H9 (cell line): ENCODE results near the gene SOX12. TPM values are rescaled to one million over a fixed set of nuclear protein-coding genes. Genes with fewer than 3 reads are reported as not detected.

Experiments used
- DNase-seq: peaks from one replicate; pipeline ENCODE4 v3.0.0-alpha.2; 2017
- H2AFZ ChIP-seq: one replicate; pipeline ENCODE4 v1.6.1; 2013; ENCODE audit warnings: mild to moderate bottlenecking, low read length, control low read depth, moderate library complexity
- H2AK5ac ChIP-seq: 2 replicates; pipeline ENCODE4 v1.6.1; 2013; ENCODE audit warnings: low read length, control low read depth, mixed read lengths; ENCODE audit not compliant: insufficient read length
- H2BK120ac ChIP-seq: one replicate; pipeline ENCODE4 v1.6.1; 2013; ENCODE audit warnings: low read depth, mild to moderate bottlenecking, low read length, control low read depth, inconsistent platforms; ENCODE audit not compliant: poor library complexity, severe bottlenecking
- H2BK12ac ChIP-seq: 2 replicates; pipeline ENCODE4 v1.6.1; 2013; ENCODE audit warnings: low read length, control low read depth, mixed read lengths, low read depth; ENCODE audit not compliant: insufficient read length
- H2BK15ac ChIP-seq: 2 replicates; pipeline ENCODE4 v1.6.1; 2013; ENCODE audit warnings: low read depth, low read length, control low read depth
- H2BK20ac ChIP-seq: one replicate; pipeline ENCODE4 v1.6.1; 2013; ENCODE audit warnings: low read depth, mild to moderate bottlenecking, low read length, control low read depth, inconsistent platforms; ENCODE audit not compliant: poor library complexity, severe bottlenecking
- H2BK5ac ChIP-seq: 2 replicates; pipeline ENCODE4 v1.6.1; 2013; ENCODE audit warnings: low read length, control low read depth, mixed read lengths; ENCODE audit not compliant: insufficient read length
- H3K14ac ChIP-seq: 2 replicates; pipeline ENCODE4 v1.6.1; 2013; ENCODE audit warnings: low read length, control low read depth; ENCODE audit not compliant: insufficient read depth
- H3K18ac ChIP-seq: 2 replicates; pipeline ENCODE4 v1.6.1; 2013; ENCODE audit warnings: low read depth, mild to moderate bottlenecking, mixed read lengths, low read length, control low read depth; ENCODE audit not compliant: insufficient read length
- H3K23ac ChIP-seq: 2 replicates; pipeline ENCODE4 v1.6.1; 2013; ENCODE audit warnings: low read length, control low read depth, mixed read lengths, low read depth; ENCODE audit not compliant: insufficient read length
- H3K23me2 ChIP-seq: 2 replicates; pipeline ENCODE4 v1.6.1; 2013; ENCODE audit warnings: low read depth, mild to moderate bottlenecking, mixed read lengths, low read length, control low read depth; ENCODE audit not compliant: insufficient read length, poor library complexity, severe bottlenecking
- H3K27ac ChIP-seq: 2 replicates; pipeline ENCODE4 v1.5.1; 2013; ENCODE audit warnings: low read length, control low read depth, mixed read lengths, low read depth; ENCODE audit not compliant: insufficient read length
- H3K27me3 ChIP-seq: 2 replicates; pipeline ENCODE4 v1.6.1; 2013; ENCODE audit warnings: low read length, control low read depth, inconsistent platforms; ENCODE audit not compliant: insufficient read depth
- H3K4ac ChIP-seq: 2 replicates; pipeline ENCODE4 v1.6.1; 2013; ENCODE audit warnings: low read depth, mild to moderate bottlenecking, control low read depth, inconsistent platforms, low read length, moderate library complexity
- H3K4me1 ChIP-seq: 2 replicates; pipeline ENCODE4 v1.6.1; 2013; ENCODE audit warnings: low read length, control low read depth, inconsistent platforms; ENCODE audit not compliant: insufficient read depth
- H3K4me2 ChIP-seq: 2 replicates; pipeline ENCODE4 v1.6.1; 2013; ENCODE audit warnings: low read length, control low read depth, mixed read lengths; ENCODE audit not compliant: insufficient read length, insufficient read depth
- H3K56ac ChIP-seq: 2 replicates; pipeline ENCODE4 v1.6.1; 2013; ENCODE audit warnings: low read depth, mild to moderate bottlenecking, mixed read lengths, low read length, control low read depth; ENCODE audit not compliant: insufficient read length
- H3K79me1 ChIP-seq: 2 replicates; pipeline ENCODE4 v1.6.1; 2013; ENCODE audit warnings: low read depth, mild to moderate bottlenecking, moderate library complexity, low read length, control low read depth, inconsistent platforms; ENCODE audit not compliant: insufficient read depth, poor library complexity, severe bottlenecking
- H3K79me2 ChIP-seq: 2 replicates; pipeline ENCODE4 v1.6.1; 2013; ENCODE audit warnings: low read length, control low read depth, inconsistent platforms; ENCODE audit not compliant: insufficient read depth
- H3K9ac ChIP-seq: 2 replicates; pipeline ENCODE4 v1.6.1; 2013; ENCODE audit warnings: low read length, control low read depth, mixed read lengths; ENCODE audit not compliant: insufficient read length; ENCODE audit errors: extremely low read depth
- H3K9me3 ChIP-seq: one replicate; pipeline ENCODE4 v1.6.1; 2013; ENCODE audit warnings: low read depth, low read length, inconsistent platforms; ENCODE audit not compliant: control insufficient read depth
- H3T11ph ChIP-seq: one replicate; pipeline ENCODE4 v1.6.1; 2013; ENCODE audit warnings: mild to moderate bottlenecking, low read length, control low read depth, inconsistent platforms
- H4K20me1 ChIP-seq: one replicate; pipeline ENCODE4 v1.6.1; 2013; ENCODE audit not compliant: control insufficient read depth, insufficient read length, insufficient read depth
- H4K5ac ChIP-seq: 2 replicates; pipeline ENCODE4 v1.6.1; 2013; ENCODE audit warnings: low read depth, mild to moderate bottlenecking, mixed read lengths, low read length, control low read depth; ENCODE audit not compliant: insufficient read length
- H4K8ac ChIP-seq: replicated peaks from 2 replicates; pipeline ENCODE4 v1.6.1; 2013; ENCODE audit warnings: low read length, control low read depth, mixed read lengths, low read depth; ENCODE audit not compliant: insufficient read length
- H4K91ac ChIP-seq: 2 replicates; pipeline ENCODE4 v1.6.1; 2013; ENCODE audit warnings: low read depth, mild to moderate bottlenecking, moderate library complexity, mixed read lengths, low read length, control low read depth; ENCODE audit not compliant: insufficient read length
- H3K27ac Mint-ChIP-seq, 3 experiments: 2 replicates in 2 of 3; 3 replicates in 1 of 3; pipeline ENCODE4 v1.8.0; 2020 to 2021; ENCODE audit warnings: mixed read lengths in 3 of 3, mild to moderate bottlenecking in 1 of 3, moderate library complexity in 1 of 3
- H3K27me3 Mint-ChIP-seq: 2 replicates; pipeline ENCODE4 v1.8.0; 2021; ENCODE audit warnings: low read depth, mild to moderate bottlenecking, moderate library complexity, mixed read lengths
- H3K36me3 Mint-ChIP-seq, 3 experiments: 2 replicates in 2 of 3; 3 replicates in 1 of 3; pipeline ENCODE4 v1.8.0; 2020 to 2021; ENCODE audit warnings: low read depth in 3 of 3, mixed read lengths in 3 of 3; ENCODE audit not compliant: insufficient read depth in 1 of 3
- H3K4me1 Mint-ChIP-seq, 2 experiments: 2 replicates each; pipeline ENCODE4 v1.8.0; 2020; ENCODE audit warnings: mixed read lengths in 2 of 2
- H3K4me3 Mint-ChIP-seq, 2 experiments: 2 replicates in 1 of 2; 3 replicates in 1 of 2; pipeline ENCODE4 v1.8.0; 2020 to 2021; ENCODE audit warnings: mild to moderate bottlenecking in 2 of 2, mixed read lengths in 2 of 2, moderate library complexity in 1 of 2
- H3K9me3 Mint-ChIP-seq, 2 experiments: 2 replicates in 1 of 2; 3 replicates in 1 of 2; pipeline ENCODE4 v1.8.0; 2020; ENCODE audit warnings: mild to moderate bottlenecking in 2 of 2, mixed read lengths in 2 of 2, moderate library complexity in 1 of 2
- CTCF ChIP-seq: fragments of 200-600 bp; sonication (generic); conservative IDR thresholded peaks from 3 replicates; pipeline ENCODE4 v1.8.0; 2021; ENCODE audit warnings: antibody characterized with exemption, mild to moderate bottlenecking
- total RNA-seq: library from RNA; stranded (reverse); gene quantifications from 2 replicates; pipeline ENCODE4 v1.2.1, GENCODE V29; 2021

SOX12 gene
- total RNA-seq, 1 experiment from 2014 or later, result 54.4 TPM

GRCh38 chr20:343107-343506, 17.8 kb downstream of the SOX12 start:
- Mint-ChIP-seq H3K27ac (no peak overlapping the region), H3K36me3 (no peaks in the 10 kb centered on the region), H3K4me3 (no peak overlapping the region), H3K4me1 (peaks cover 6 to 7% of the 10 kb centered on the region in 2 experiments), H3K27me3 (peaks cover 55% of the 10 kb centered on the region), H3K9me3 (no peaks in the 10 kb centered on the region; a peak in 1 of 5 replicates)
- Histone ChIP-seq H3K4me1 (no peaks in the 10 kb centered on the region; the same call in 1 of the 2 replicates), H3K4ac (no peak overlapping the region), H2BK20ac (no peak overlapping the region), H3K14ac (no peak overlapping the region), H3K56ac (no peak overlapping the region), H4K8ac (no peak overlapping the region), H3K79me2 (no peaks in the 10 kb centered on the region), H2BK15ac (no peak overlapping the region), H2AK5ac (no peak overlapping the region), H2AFZ (no peak overlapping the region), H3K4me2 (no peak overlapping the region), H3K79me1 (no peaks in the 10 kb centered on the region), H3K27ac (no peak overlapping the region), H3K23ac (no peak overlapping the region), H2BK12ac (no peak overlapping the region), H3K27me3 (no peaks in the 10 kb centered on the region), H3K9ac (no peak overlapping the region), H4K5ac (no peak overlapping the region), H4K20me1 (no peaks in the 10 kb centered on the region), H3K23me2 (peaks cover 13% of the 10 kb centered on the region), H4K91ac (no peak overlapping the region), H3K18ac (no peak overlapping the region), H3K9me3 (no peaks in the 10 kb centered on the region), H2BK120ac (no peak overlapping the region), H2BK5ac (no peak overlapping the region), H3T11ph (no peak overlapping the region)
- no peak for DNase-seq
- TF ChIP-seq CTCF, result no peak
